Measurements from ENCODE around the gene SMTN.

GRCh38 chr22:31095637-31096249, 14.6 kb downstream of the SMTN start:
- TF ChIP-seq, protein P1, sequence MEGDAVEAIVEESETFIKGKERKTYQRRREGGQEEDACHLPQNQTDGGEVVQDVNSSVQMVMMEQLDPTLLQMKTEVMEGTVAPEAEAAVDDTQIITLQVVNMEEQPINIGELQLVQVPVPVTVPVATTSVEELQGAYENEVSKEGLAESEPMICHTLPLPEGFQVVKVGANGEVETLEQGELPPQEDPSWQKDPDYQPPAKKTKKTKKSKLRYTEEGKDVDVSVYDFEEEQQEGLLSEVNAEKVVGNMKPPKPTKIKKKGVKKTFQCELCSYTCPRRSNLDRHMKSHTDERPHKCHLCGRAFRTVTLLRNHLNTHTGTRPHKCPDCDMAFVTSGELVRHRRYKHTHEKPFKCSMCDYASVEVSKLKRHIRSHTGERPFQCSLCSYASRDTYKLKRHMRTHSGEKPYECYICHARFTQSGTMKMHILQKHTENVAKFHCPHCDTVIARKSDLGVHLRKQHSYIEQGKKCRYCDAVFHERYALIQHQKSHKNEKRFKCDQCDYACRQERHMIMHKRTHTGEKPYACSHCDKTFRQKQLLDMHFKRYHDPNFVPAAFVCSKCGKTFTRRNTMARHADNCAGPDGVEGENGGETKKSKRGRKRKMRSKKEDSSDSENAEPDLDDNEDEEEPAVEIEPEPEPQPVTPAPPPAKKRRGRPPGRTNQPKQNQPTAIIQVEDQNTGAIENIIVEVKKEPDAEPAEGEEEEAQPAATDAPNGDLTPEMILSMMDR (IDR thresholded peaks at IDR 0.05) = no peak
- TF ChIP-seq POLR2AphosphoS5 (IDR thresholded peaks at IDR 0.05) (no peak), POLR2A (IDR thresholded peaks at IDR 0.05) (no peak)
